Activated T-cell treated with anti-CD3 and anti-CD28 coated beads for 24 hours (primary cell): ENCODE data around the gene HEBP1.
"Not testable (repeated sequence)": the region's sequence is repeated elsewhere in the genome, so short reads cannot be mapped to it uniquely, and the experiment has no call there.

Source experiments
- DNase-seq: peaks from one replicate; pipeline ENCODE4 v3.0.0-alpha.2; 2020; ENCODE audit warnings: low read depth

Gene HEBP1

GRCh38 chr12:12999959-13000615, at the start of gene HEBP1:
HEBP1 (minus strand) TSS chr12:13000265; CDS start chr12:13000114, 151 bp downstream.
- DNase-seq = peak; percentile 93

- no peak for DNase-seq
Observed at GRCh38 chr12:13049816-13050215, 49.8 kb upstream of the HEBP1 start.

- no peak for DNase-seq
Observed at GRCh38 chr12:13046964-13047363, 46.9 kb upstream of the HEBP1 start.

GRCh38 chr12:13045816-13046215, 45.8 kb upstream of the HEBP1 start:
- DNase-seq = no peak

- no peak for DNase-seq
Observed at GRCh38 chr12:13044906-13045299, 44.8 kb upstream of the HEBP1 start.

- DNase-seq = peak; percentile 66
Observed at GRCh38 chr12:13044002-13044905, 44.2 kb upstream of the HEBP1 start, which contains the start of gene FAM234B. FAM234B (plus strand) TSS chr12:13044381; CDS start chr12:13044404, 23 bp downstream.

GRCh38 chr12:13042666-13043230, 42.7 kb upstream of the HEBP1 start:
- DNase-seq = no peak

GRCh38 chr12:13041224-13041623, 41.2 kb upstream of the HEBP1 start:
- DNase-seq = no peak

GRCh38 chr12:13039328-13039956, 39.4 kb upstream of the HEBP1 start:
- no peak for DNase-seq

- DNase-seq = no peak
Observed at GRCh38 chr12:13038491-13039161, 38.6 kb upstream of the HEBP1 start.

GRCh38 chr12:13036881-13037280, 36.8 kb upstream of the HEBP1 start:
- DNase-seq = no peak

GRCh38 chr12:13035335-13035734, 35.3 kb upstream of the HEBP1 start:
- not testable (repeated sequence) for DNase-seq

- no peak for DNase-seq
Observed at GRCh38 chr12:13033476-13033875, 33.4 kb upstream of the HEBP1 start.

GRCh38 chr12:13032164-13032563, 32.1 kb upstream of the HEBP1 start:
- DNase-seq = no peak

- no peak for DNase-seq
Observed at GRCh38 chr12:13030541-13031291, 30.7 kb upstream of the HEBP1 start.

- no peak for DNase-seq
Observed at GRCh38 chr12:13028825-13029570, 28.9 kb upstream of the HEBP1 start.

- DNase-seq = no peak
Observed at GRCh38 chr12:13027508-13027907, 27.4 kb upstream of the HEBP1 start.

GRCh38 chr12:13027032-13027431, 27.0 kb upstream of the HEBP1 start:
- no peak for DNase-seq

- DNase-seq = no peak
Observed at GRCh38 chr12:13026286-13026685, 26.2 kb upstream of the HEBP1 start.

- no peak for DNase-seq
Observed at GRCh38 chr12:13024531-13024916, 24.5 kb upstream of the HEBP1 start.
